HCT116 (cell line): ENCODE measurements around the gene ATXN2. TPM values are rescaled to one million over a fixed set of nuclear protein-coding genes. Genes with fewer than 3 reads are reported as not detected.

Experiments
- ATAC-seq: fragments of 200-7000 bp; cut with Tn5 transposase; 2 replicates; pipeline ENCODE4 v1.9.1; 2020; ENCODE audit warnings: mild to moderate bottlenecking, moderate library complexity
- BruUV-seq: library from RNA; stranded (reverse); fragments of 400-500 nt; replicated peaks from 2 replicates; lab custom pipeline; 2021; lab: Mats Ljungman, UMichigan
- CTCF ChIA-PET: fragments of 300-600 bp; sonication (Branson Sonifier 250); formaldehyde crosslinking; loops from one replicate; lab custom pipeline; 2021; ENCODE audit warnings: antibody characterized with exemption; lab: Charles Lee
- POLR2A ChIA-PET: fragments of 300-600, 350-600 bp; sonication (Branson Sonifier 250); formaldehyde crosslinking; loops from one replicate; lab custom pipeline; 2021; ENCODE audit warnings: antibody characterized with exemption; lab: Charles Lee
- RAD21 ChIA-PET, 2 experiments: fragments of 300-600 bp; sonication (Branson Sonifier 250); formaldehyde crosslinking; loops; one replicate each; lab custom pipeline; 2023; ENCODE audit warnings: low total read pairs in 2 of 2; ENCODE audit not compliant: uncharacterized antibody in 2 of 2, unreplicated experiment in 2 of 2, low non-redundant PET in 1 of 2; lab: Charles Lee
- DNase-seq: peaks from one replicate; pipeline ENCODE4 v3.0.0-alpha.2; 2010; ENCODE audit warnings: low read depth, low spot score
- H2AFZ ChIP-seq: fragments of 200-600 bp; shearing (Covaris generic), sonication (generic); 2 replicates; pipeline ENCODE4 v1.6.1; 2017; ENCODE audit warnings: low read depth, mixed run types, mixed read lengths, antibody characterized with exemption, low read length; ENCODE audit not compliant: poor library complexity, severe bottlenecking
- H3K27ac ChIP-seq: 2 replicates; pipeline ENCODE4 v1.5.1; 2012; ENCODE audit warnings: low read depth, low read length
- H3K27me3 ChIP-seq: fragments of 200-600 bp; sonication (generic); 2 replicates; pipeline ENCODE4 v1.6.1; 2016; ENCODE audit warnings: mixed run types, low read length, mixed read lengths; ENCODE audit not compliant: insufficient read depth
- H3K36me3 ChIP-seq, 2 experiments: fragments of 200-500 bp in 1 of 2; fragments of 200-600 bp in 1 of 2; sonication (Bioruptor generic) in 1 of 2; sonication (generic) in 1 of 2; 2 replicates each; pipeline versions ENCODE4 v1.5.1 to v1.6.1; 2014 to 2016; ENCODE audit warnings: low read length in 2 of 2, inconsistent platforms in 1 of 2, mixed read lengths in 1 of 2, mixed run types in 1 of 2; ENCODE audit not compliant: insufficient read depth in 2 of 2, control insufficient read depth in 1 of 2
- H3K4me1 ChIP-seq, 2 experiments: fragments of 200-600 bp in 1 of 2; sonication (generic) in 1 of 2; 2 replicates each; pipeline versions ENCODE4 v1.5.1 to v1.6.1; 2012 to 2017; ENCODE audit warnings: low read length in 2 of 2, inconsistent platforms in 1 of 2, mild to moderate bottlenecking in 1 of 2, mixed read lengths in 1 of 2, mixed run types in 1 of 2, moderate library complexity in 1 of 2; ENCODE audit not compliant: insufficient read depth in 2 of 2, control insufficient read depth in 1 of 2
- H3K4me2 ChIP-seq: fragments of 200-600 bp; sonication (generic); 2 replicates; pipeline ENCODE4 v1.6.1; 2017; ENCODE audit warnings: mixed run types, low read length, mixed read lengths
- H3K4me3 ChIP-seq, 2 experiments: fragments of 200-600 bp in 1 of 2; sonication (generic) in 1 of 2; replicated peaks in 1 of 2; 2 replicates each; pipeline ENCODE4 v1.5.1; 2011 to 2016; ENCODE audit warnings: low read length in 2 of 2, control low read depth in 1 of 2, low read depth in 1 of 2, mild to moderate bottlenecking in 1 of 2, mixed read lengths in 1 of 2, mixed run types in 1 of 2
- H3K79me2 ChIP-seq: fragments of 200-600 bp; sonication (generic); 2 replicates; pipeline ENCODE4 v1.6.1; 2017; ENCODE audit warnings: mild to moderate bottlenecking, mixed run types, low read length, moderate library complexity, mixed read lengths; ENCODE audit not compliant: insufficient read depth
- H3K9ac ChIP-seq: fragments of 200-600 bp; sonication (generic); 2 replicates; pipeline ENCODE4 v1.6.1; 2016; ENCODE audit warnings: low read length, mixed read lengths
- H3K9me2 ChIP-seq: fragments of 200-600 bp; sonication (generic), shearing (Covaris generic); 2 replicates; pipeline ENCODE4 v1.6.1; 2017; ENCODE audit warnings: mixed run types, mild to moderate bottlenecking, moderate library complexity; ENCODE audit not compliant: insufficient read depth
- H3K9me3 ChIP-seq, 2 experiments: fragments of 200-500 bp in 1 of 2; fragments of 200-600 bp in 1 of 2; sonication (Bioruptor generic) in 1 of 2; sonication (generic) in 1 of 2; 2 replicates each; pipeline ENCODE4 v1.6.1; 2014 to 2017; ENCODE audit warnings: low read length in 2 of 2, mixed read lengths in 2 of 2, inconsistent platforms in 1 of 2, low read depth in 1 of 2, mild to moderate bottlenecking in 1 of 2, mixed run types in 1 of 2, moderate library complexity in 1 of 2; ENCODE audit not compliant: control insufficient read depth in 1 of 2, insufficient read depth in 1 of 2
- H4K20me1 ChIP-seq: fragments of 200-600 bp; sonication (generic), shearing (Covaris generic); 2 replicates; pipeline ENCODE4 v1.6.1; 2017; ENCODE audit warnings: mixed run types, mild to moderate bottlenecking, moderate library complexity; ENCODE audit not compliant: insufficient read depth
- CBX3 ChIP-seq: IDR thresholded peaks from 2 replicates; pipeline ENCODE4 v1.6.1; 2012; ENCODE audit warnings: low read depth
- CEBPB ChIP-seq: IDR thresholded peaks from 2 replicates; pipeline ENCODE4 v1.6.1; 2012; ENCODE audit warnings: low read depth
- ELF1 ChIP-seq: IDR thresholded peaks from 2 replicates; pipeline ENCODE4 v1.6.1; 2012; ENCODE audit warnings: low read depth, borderline replicate concordance
- EZH2 ChIP-seq: fragments of 200-600 bp; sonication (generic); IDR thresholded peaks from 2 replicates; pipeline ENCODE4 v1.6.1; 2017; ENCODE audit warnings: antibody characterized with exemption, mixed run types
- FOSL1 ChIP-seq: IDR thresholded peaks from 2 replicates; pipeline ENCODE4 v1.6.1; 2012; ENCODE audit warnings: low read depth
- JUND ChIP-seq: IDR thresholded peaks from 2 replicates; pipeline ENCODE4 v1.6.1; 2012
- POLR2AphosphoS5 ChIP-seq: IDR thresholded peaks from 2 replicates; pipeline ENCODE4 v1.6.1; 2011; ENCODE audit warnings: mild to moderate bottlenecking, low read depth, low read length, moderate library complexity
- RAD21 ChIP-seq: IDR thresholded peaks from 2 replicates; pipeline ENCODE4 v1.6.1; 2012; ENCODE audit warnings: low read depth, mild to moderate bottlenecking
- TCF7L2 ChIP-seq: IDR thresholded peaks from 2 replicates; pipeline ENCODE4 v1.7.0; 2011; ENCODE audit warnings: borderline replicate concordance, inconsistent platforms; ENCODE audit not compliant: insufficient read depth, insufficient read length; ENCODE audit errors: extremely low read depth
- ZFX ChIP-seq: fragments of 450-650 bp; IDR thresholded peaks from 2 replicates; pipeline ENCODE4 v1.6.1; 2017
- intact Hi-C: fragments of 100-400 bp; cut with micrococcal nuclease; formaldehyde crosslinking; loops from 2 replicates; pipeline ENCODE4 v1.10.0; 2022
- total RNA-seq: library from RNA; stranded (reverse); gene quantifications from one replicate; pipeline ENCODE4 v1.2.1, GENCODE V29; 2021; ENCODE audit not compliant: unreplicated experiment
- TF ChIP-seq, protein P1 (sequence below), 3 experiments: fragments of 200-600 bp in 1 of 3; sonication (generic) in 1 of 3; IDR thresholded peaks in 2 of 3; conservative IDR thresholded peaks in 1 of 3; 2 replicates each; pipeline ENCODE4 v1.5.1; 2012 to 2017; ENCODE audit warnings: low read depth in 2 of 3, low read length in 2 of 3, antibody characterized with exemption in 1 of 3, borderline replicate concordance in 1 of 3, control low read depth in 1 of 3, mild to moderate bottlenecking in 1 of 3, mixed read lengths in 1 of 3, mixed run types in 1 of 3, moderate library complexity in 1 of 3; ENCODE audit not compliant: insufficient read depth in 1 of 3
- TF ChIP-seq, protein P2 (sequence below): IDR thresholded peaks from 2 replicates; pipeline ENCODE4 v1.6.1; 2012

Gene ATXN2
- total RNA-seq, 1 experiment from 2014 or later = 72.7 TPM

GRCh38 chr12:111588010-111588409 is 11.1 kb downstream of the ATXN2 start (continued):
- no peak for TF ChIP-seq RAD21
- no peak for TF ChIP-seq CEBPB
- no peak for TF ChIP-seq ELF1

GRCh38 chr12:111586986-111587385 is 12.1 kb downstream of the ATXN2 start:
- Histone ChIP-seq H3K9me2 (no peaks in the 10 kb centered on the region), H3K4me1 (peaks cover 0 to 5% of the 10 kb centered on the region in 2 experiments; a peak in 2 of 4 replicates), H3K27ac (no peak overlapping the region), H3K27me3 (no peaks in the 10 kb centered on the region), H3K36me3 (no peaks in the 10 kb centered on the region), H2AFZ (no peak overlapping the region), H3K9ac (no peak overlapping the region), H3K4me3 (no peak overlapping the region), H3K79me2 (peaks cover 96% of the 10 kb centered on the region), H3K4me2 (no peak overlapping the region), H4K20me1 (0 out of 2 replicates have a peak, but pooled peaks cover 4% of the 10 kb centered on the region), H3K9me3 (no peaks in the 10 kb centered on the region)
- ATAC-seq = no peak
- TF ChIP-seq TCF7L2 (no peak), CBX3 (no peak), FOSL1 (no peak), ZFX (no peak), EZH2 (no peak), JUND (no peak), ELF1 (no peak), POLR2AphosphoS5 (no peak)
- TF ChIP-seq, protein P1, sequence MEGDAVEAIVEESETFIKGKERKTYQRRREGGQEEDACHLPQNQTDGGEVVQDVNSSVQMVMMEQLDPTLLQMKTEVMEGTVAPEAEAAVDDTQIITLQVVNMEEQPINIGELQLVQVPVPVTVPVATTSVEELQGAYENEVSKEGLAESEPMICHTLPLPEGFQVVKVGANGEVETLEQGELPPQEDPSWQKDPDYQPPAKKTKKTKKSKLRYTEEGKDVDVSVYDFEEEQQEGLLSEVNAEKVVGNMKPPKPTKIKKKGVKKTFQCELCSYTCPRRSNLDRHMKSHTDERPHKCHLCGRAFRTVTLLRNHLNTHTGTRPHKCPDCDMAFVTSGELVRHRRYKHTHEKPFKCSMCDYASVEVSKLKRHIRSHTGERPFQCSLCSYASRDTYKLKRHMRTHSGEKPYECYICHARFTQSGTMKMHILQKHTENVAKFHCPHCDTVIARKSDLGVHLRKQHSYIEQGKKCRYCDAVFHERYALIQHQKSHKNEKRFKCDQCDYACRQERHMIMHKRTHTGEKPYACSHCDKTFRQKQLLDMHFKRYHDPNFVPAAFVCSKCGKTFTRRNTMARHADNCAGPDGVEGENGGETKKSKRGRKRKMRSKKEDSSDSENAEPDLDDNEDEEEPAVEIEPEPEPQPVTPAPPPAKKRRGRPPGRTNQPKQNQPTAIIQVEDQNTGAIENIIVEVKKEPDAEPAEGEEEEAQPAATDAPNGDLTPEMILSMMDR (IDR thresholded peaks at IDR 0.05 in 2 of 3, conservative IDR thresholded peaks at IDR 0.05 in 1 of 3; ENCODE audit: borderline replicate concordance in 1 of 3, insufficient read depth in 1 of 3, low read depth in 2 of 3, low read length in 2 of 3) = no peak
- TF ChIP-seq, protein P2, sequence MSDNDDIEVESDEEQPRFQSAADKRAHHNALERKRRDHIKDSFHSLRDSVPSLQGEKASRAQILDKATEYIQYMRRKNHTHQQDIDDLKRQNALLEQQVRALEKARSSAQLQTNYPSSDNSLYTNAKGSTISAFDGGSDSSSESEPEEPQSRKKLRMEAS = no peak
- ChIA-PET CTCF (no interaction called here), RAD21 (no interaction called here), POLR2A (no interaction called here)
- no peak for DNase-seq
- TSS peak; percentile 17 for BruUV-seq
- intact Hi-C loops = no loop called here
